Measurements from ENCODE around the gene SH3GL3.

The SH3GL3 gene

DNA sequence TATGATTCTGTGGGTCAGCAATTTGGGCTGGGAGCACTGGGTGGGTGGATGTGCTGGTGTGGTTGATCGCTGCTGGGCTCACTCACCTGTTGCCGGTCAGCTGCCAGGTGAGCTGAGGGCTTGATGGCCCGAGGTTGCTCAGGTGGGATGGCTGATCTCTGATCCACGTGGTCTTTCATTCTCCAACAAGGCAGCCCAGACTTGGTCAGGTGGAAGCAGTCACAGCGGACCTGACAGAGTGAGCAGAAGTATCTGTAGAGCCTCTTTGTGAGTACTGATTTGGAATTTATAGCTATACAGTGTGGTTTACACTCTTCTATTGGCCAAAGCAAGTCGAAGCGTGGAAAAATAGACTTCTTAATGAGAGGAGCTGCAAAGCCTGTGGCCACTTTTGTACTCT is 109.6 kb downstream of the SH3GL3 start:
- Mint-ChIP-seq H3K36me3 (no peaks in the 10 kb centered on the region), H3K9me3 (ENCODE audit: low read depth) (no peaks in the 10 kb centered on the region), H3K4me1 (ENCODE audit: low read depth) (no peaks in the 10 kb centered on the region), H3K27me3 (peaks cover 8% of the 10 kb centered on the region), H3K4me3 (no peak overlapping the region), H3K27ac (no peak overlapping the region)

DNA sequence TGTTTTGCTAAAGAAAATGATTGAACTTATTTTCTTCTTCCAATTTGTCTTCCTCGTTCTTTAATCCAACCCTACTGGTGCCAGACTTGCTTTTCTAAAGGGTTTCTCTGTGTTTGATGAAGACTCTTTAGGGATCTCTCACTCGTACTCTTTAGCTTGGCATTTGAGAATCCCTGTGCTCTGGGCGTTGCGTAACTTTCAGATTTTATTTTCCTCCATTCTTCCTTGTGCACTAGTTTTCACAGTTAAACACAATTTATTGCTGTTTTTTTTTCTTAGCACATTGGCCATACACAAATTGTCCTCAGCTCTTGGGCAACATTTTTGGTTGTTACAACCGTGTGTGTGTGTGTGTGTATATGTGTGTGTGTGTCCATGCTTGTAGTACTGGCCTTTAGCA is 111.0 kb downstream of the SH3GL3 start:
- no peak overlapping the region for H3K27ac Mint-ChIP-seq
- H3K36me3 Mint-ChIP-seq = no peaks in the 10 kb centered on the region
- no peak overlapping the region for H3K4me3 Mint-ChIP-seq
- no peaks in the 10 kb centered on the region for H3K4me1 Mint-ChIP-seq (ENCODE audit: low read depth)
- peaks cover 7% of the 10 kb centered on the region for H3K27me3 Mint-ChIP-seq
- H3K9me3 Mint-ChIP-seq (ENCODE audit: low read depth) = no peaks in the 10 kb centered on the region

DNA sequence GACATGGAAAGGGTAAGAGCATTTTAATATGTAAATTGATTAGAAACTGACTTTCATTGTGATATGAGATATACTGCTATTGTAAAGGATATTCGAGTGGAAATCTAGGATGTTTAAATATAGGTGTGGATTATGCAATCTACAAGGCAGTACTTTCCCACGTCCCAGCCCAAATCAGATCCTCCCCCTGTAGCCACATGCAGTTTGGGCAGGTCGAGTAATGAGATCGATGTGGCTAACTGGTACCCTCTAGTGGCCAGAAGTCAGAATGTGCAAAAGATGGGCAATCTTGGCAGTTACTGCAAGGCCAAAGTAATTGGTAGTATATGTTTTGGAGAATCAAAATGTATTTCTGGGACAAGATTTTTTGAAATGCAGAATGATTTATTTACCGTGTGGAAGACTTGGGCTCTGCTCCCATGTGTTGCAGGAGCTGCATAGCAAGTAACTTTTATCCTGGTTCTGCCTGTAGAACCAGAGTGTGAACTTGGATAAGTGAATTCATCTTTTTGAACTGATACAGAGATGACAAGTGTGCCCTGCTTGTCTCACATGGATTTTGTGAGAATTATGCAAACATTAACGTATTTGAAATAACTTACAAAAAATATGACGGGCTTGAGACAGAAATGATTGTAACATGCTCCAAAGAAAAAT is 112.3 kb downstream of the SH3GL3 start:
- Mint-ChIP-seq H3K36me3 (no peaks in the 10 kb centered on the region), H3K27me3 (peaks cover 7% of the 10 kb centered on the region), H3K4me1 (ENCODE audit: low read depth) (no peaks in the 10 kb centered on the region), H3K4me3 (no peak overlapping the region), H3K27ac (no peak overlapping the region), H3K9me3 (ENCODE audit: low read depth) (no peaks in the 10 kb centered on the region)

DNA sequence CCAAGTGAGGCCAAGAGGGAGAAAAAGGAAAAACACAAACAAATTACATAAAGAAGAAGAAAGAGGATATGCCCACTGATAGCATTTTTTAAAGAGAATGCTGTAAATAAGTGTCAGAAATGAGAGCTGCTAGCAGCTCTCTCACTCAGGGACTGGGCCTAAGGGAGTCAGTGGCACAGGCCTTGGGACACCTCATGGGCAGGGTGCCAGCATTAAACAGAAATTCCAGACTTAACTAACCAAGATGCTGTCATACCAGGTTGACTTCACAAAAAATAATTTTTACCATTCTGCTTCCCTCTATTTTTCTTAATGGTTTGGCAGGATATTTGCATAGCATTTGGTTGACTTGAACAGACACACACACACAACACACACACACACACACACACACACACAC is 114.5 kb downstream of the SH3GL3 start:
- Mint-ChIP-seq H3K27ac (no peak overlapping the region), H3K27me3 (peaks cover 5% of the 10 kb centered on the region), H3K4me3 (no peak overlapping the region), H3K36me3 (no peaks in the 10 kb centered on the region), H3K9me3 (ENCODE audit: low read depth) (no peaks in the 10 kb centered on the region), H3K4me1 (ENCODE audit: low read depth) (no peaks in the 10 kb centered on the region)

DNA sequence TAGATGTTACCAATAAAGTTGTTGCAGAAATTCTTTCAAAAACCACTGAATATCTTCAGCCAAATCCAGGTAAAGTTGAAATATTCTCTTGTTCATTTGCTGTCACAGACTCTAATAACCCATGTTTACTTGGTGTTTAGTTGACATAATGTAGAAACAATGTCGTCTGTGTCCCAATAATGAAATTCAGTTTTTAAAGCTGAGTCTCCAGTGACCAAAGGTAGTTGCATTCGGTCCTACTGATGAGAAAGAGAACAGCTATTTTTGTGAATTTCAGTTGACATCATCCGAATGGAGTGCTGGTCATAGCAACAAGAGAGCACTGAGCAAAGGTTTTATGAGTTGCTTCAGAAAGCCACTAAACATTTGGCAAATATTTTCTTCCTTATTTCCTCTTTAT is 118.0 kb downstream of the SH3GL3 start:
- no peaks in the 10 kb centered on the region for H3K36me3 Mint-ChIP-seq
- H3K9me3 Mint-ChIP-seq (ENCODE audit: low read depth) = no peaks in the 10 kb centered on the region
- H3K4me1 Mint-ChIP-seq (ENCODE audit: low read depth) = no peaks in the 10 kb centered on the region
- no peaks in the 10 kb centered on the region for H3K27me3 Mint-ChIP-seq
- H3K27ac Mint-ChIP-seq = no peak overlapping the region
- H3K4me3 Mint-ChIP-seq = no peak overlapping the region

DNA sequence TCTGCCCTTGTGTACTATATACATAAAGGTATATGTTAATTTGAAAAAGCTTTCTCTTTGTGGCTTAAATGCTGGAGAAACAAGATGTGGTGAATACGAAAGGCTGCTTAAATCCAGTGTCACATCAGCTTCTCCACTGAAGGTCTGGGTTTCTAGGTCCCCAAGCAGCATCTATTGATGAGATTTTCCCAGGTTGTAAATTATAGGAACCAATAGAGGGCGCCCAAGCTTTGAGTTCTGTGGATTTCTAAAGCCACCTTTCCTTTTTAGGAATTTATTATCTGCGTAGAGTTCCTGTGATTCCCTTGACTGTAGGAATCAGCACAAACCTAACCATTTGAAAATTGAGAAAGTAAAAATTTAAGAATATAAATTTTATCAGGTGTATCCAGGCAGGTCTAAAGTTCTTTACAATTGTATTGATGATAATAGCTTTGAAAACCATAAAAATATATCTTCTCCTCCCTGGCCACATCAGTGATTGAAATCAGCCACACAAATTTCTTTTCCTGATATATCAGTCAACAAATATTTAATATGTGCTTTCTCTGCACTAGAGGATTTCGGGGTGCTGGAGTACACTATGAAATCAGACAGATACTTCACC is 118.5 kb downstream of the SH3GL3 start:
- Mint-ChIP-seq H3K9me3 (ENCODE audit: low read depth) (no peaks in the 10 kb centered on the region), H3K4me3 (no peak overlapping the region), H3K27ac (no peak overlapping the region), H3K27me3 (no peaks in the 10 kb centered on the region), H3K36me3 (no peaks in the 10 kb centered on the region), H3K4me1 (ENCODE audit: low read depth) (no peaks in the 10 kb centered on the region)

DNA sequence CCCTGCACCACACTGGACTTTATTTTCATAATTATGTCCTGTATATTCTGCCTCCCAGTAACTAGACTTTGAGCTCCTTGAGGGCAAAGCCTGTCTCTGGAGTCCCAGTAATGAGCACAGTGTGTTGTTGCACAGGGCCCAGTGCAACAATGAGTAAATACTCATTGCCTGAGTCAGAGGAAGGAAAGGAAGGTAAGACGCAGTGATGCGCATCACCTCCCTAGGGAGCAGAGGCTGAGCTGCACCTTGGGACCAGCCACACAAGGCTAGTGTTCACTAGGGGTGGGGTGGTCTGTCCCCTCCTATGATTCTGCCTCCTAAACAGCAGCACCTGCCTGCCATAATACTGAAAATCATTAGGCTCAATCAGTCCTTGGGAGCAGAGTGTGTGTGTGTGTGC is 120.2 kb downstream of the SH3GL3 start:
- H3K36me3 Mint-ChIP-seq = no peaks in the 10 kb centered on the region
- H3K27me3 Mint-ChIP-seq = no peaks in the 10 kb centered on the region
- no peak overlapping the region for H3K4me3 Mint-ChIP-seq
- no peaks in the 10 kb centered on the region for H3K9me3 Mint-ChIP-seq (ENCODE audit: low read depth)
- no peak overlapping the region for H3K27ac Mint-ChIP-seq
- H3K4me1 Mint-ChIP-seq (ENCODE audit: low read depth) = no peaks in the 10 kb centered on the region

DNA sequence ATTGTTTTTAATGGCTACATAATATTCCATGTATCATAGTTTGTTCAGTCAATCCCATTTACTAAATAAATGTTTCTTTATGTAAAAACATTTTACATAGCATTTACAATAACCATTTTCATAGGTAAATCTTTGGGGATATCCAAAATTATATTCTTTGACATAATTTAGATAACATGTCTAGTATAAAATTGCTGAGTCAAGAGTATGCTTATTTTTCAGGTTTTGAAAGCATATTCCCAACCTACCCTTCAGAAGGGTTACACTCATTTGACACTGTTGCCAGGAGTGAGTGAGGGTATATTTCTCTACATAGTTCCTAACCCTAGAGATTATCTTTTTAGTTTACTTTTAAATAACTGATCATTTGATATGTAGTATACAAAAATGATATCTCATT is 122.2 kb downstream of the SH3GL3 start:
- Mint-ChIP-seq H3K4me1 (ENCODE audit: low read depth) (no peaks in the 10 kb centered on the region), H3K4me3 (no peak overlapping the region), H3K9me3 (ENCODE audit: low read depth) (no peaks in the 10 kb centered on the region)

DNA sequence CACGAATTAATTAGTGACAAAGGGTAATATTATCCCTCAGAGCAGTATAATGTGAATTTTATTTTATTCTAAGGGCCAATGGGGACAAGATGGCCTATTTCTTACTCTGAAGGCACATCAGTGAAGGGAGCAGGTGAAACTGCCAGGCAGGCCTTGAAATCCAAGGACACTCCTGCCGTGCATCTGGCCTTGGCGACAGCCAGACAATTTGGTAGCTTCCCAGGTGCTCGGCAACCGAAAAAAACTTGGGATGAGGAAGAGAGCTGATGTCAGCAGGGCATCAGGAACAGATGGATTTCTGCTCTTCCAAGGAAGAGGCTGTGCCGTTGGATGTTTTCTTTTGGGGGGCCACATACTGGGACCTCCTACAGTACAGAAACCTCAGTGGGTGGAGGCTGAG is 123.6 kb downstream of the SH3GL3 start:
- Mint-ChIP-seq H3K4me1 (ENCODE audit: low read depth) (no peaks in the 10 kb centered on the region), H3K27me3 (peaks cover 3% of the 10 kb centered on the region), H3K4me3 (no peak overlapping the region), H3K9me3 (ENCODE audit: low read depth) (no peaks in the 10 kb centered on the region), H3K36me3 (no peaks in the 10 kb centered on the region), H3K27ac (no peak overlapping the region)

More for the DNA sequence above, 122.2 kb downstream of the SH3GL3 start:
- H3K27me3 Mint-ChIP-seq = peaks cover 3% of the 10 kb centered on the region
- H3K36me3 Mint-ChIP-seq = no peaks in the 10 kb centered on the region
- H3K27ac Mint-ChIP-seq = no peak overlapping the region

DNA sequence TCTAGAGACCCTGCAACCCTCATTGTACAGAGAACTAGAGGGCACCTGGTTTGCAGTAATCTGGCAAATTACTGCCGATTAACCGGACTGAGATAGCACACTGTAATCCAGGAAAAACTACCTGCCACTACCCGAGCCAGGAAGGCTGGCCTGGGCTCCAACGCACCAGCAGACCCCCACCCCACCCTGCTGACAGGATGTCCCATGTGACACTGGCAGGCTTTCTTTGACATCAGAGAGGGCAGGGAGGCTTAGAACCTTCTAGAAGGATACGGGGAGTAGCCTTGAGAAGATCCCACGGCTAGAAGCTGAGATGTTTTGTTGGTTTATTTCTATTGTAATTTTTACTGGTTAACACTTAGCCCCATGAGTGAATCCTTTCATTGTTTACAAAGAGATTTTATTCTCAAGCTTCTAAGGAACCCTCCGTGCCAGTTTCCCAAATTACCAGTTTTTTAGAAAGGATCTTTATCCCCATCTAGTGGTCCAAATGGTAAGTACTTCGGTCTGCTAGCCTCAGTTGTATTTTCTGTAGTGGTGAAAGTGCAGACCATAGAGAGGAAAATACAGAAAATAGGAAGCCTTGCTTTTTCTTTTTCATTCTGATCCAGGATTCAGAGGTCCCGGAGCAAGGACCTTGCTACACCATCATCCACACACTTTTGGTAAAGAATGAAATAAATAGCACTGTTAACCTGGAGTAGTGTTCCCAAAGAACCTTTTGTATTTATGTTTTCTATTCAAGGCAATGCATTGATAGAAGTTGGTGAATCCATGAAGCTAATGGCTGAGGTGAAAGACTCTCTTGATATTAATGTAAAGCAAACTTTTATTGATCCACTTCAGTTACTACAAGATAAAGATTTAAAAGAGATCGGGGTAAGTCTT is 124.9 kb downstream of the SH3GL3 start:
- no peak overlapping the region for H3K27ac Mint-ChIP-seq
- H3K9me3 Mint-ChIP-seq (ENCODE audit: low read depth) = no peaks in the 10 kb centered on the region
- no peak overlapping the region for H3K4me3 Mint-ChIP-seq
- H3K36me3 Mint-ChIP-seq = no peaks in the 10 kb centered on the region
- no peaks in the 10 kb centered on the region for H3K4me1 Mint-ChIP-seq (ENCODE audit: low read depth)
- H3K27me3 Mint-ChIP-seq = peaks cover 3% of the 10 kb centered on the region

DNA sequence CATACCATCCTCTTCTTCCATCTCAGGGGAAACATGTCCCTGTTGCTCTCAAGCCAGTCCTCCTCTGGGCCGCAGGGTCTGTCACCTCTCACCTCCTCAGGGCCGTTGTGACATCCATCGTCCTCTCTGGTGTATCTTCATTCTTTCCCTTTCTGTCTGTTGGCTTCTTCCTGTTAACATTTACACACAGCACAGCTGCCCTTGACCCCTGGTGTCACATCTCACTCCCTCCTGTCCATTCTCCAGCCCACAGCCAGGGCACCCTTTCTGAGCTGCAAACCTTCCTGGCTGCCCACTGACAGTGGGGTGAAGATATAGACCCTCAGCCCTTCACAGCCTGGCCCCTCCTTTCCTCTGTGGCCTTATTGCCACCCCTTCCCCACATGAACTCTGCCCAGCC is 127.2 kb downstream of the SH3GL3 start:
- Mint-ChIP-seq H3K9me3 (ENCODE audit: low read depth) (no peaks in the 10 kb centered on the region), H3K4me1 (ENCODE audit: low read depth) (no peaks in the 10 kb centered on the region), H3K27me3 (peaks cover 3% of the 10 kb centered on the region), H3K4me3 (no peak overlapping the region), H3K36me3 (no peaks in the 10 kb centered on the region), H3K27ac (no peak overlapping the region)

DNA sequence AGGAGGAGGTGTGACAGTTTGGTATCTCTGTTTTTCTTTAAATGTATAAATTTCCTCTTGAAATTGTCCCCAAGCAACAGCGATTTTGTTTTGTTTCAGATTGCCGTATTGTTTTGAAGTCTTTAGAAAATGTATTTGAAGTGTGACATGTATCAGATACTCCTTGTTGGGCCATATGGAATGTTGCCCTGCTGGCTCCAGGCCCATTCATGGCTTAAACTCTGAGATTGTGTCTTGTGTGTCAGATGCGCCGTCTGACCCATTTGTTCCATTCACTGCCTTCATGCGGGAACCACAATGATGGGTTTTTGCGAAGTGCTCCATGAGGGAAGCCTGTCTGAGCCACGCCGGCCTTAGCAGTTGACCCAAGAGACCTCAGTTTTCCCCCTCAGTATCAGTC is 131.6 kb downstream of the SH3GL3 start:
- no peaks in the 10 kb centered on the region for H3K36me3 Mint-ChIP-seq

DNA sequence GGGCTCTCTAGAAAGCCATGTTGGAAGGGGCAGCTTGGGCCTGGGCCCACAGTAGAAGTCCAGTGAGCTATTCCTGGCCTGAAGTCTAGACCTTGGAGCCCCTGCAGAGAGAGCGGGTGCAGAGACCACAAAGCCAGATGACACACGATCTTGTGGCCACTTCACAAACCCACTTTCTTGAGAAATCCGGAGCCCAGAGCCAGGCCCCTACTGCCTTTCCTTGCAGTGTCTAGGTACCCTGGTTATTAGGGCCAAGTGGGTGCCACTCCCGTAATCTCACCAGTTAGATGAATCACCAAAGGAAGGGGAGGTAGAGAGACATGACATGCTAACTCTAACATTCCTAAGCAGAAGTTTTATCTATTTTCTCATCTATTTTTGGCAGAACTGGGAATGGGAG is 134.2 kb downstream of the SH3GL3 start:
- Mint-ChIP-seq H3K4me1 (ENCODE audit: low read depth) (no peaks in the 10 kb centered on the region), H3K4me3 (no peak overlapping the region), H3K27ac (no peak overlapping the region), H3K27me3 (peaks cover 1% of the 10 kb centered on the region), H3K36me3 (no peaks in the 10 kb centered on the region), H3K9me3 (ENCODE audit: low read depth) (no peaks in the 10 kb centered on the region)

More for the DNA sequence above, 131.6 kb downstream of the SH3GL3 start:
- Mint-ChIP-seq H3K27ac (no peak overlapping the region), H3K4me3 (no peak overlapping the region), H3K4me1 (ENCODE audit: low read depth) (no peaks in the 10 kb centered on the region), H3K9me3 (ENCODE audit: low read depth) (no peaks in the 10 kb centered on the region), H3K27me3 (peaks cover 1% of the 10 kb centered on the region)

DNA sequence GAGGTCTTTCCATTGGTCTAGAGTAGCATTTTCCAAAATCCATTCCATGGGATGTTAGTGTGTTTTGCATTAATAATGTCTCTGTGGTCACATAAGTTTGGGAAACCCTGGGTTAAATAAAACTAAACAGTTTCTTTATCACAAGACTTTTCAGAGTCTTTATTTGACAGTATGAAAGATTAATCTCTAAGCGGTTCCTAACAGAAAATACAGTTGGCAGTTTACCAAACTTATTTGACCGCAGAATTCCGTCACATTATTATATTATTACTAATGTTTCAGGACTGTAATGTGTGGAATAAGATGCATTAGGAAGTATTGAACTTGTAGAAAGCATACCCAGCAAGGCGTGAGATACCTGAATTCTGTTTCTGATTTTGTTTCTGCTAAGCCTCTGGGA is 135.2 kb downstream of the SH3GL3 start:
- H3K9me3 Mint-ChIP-seq (ENCODE audit: low read depth) = no peaks in the 10 kb centered on the region
- no peak overlapping the region for H3K4me3 Mint-ChIP-seq
- no peaks in the 10 kb centered on the region for H3K36me3 Mint-ChIP-seq
- H3K27ac Mint-ChIP-seq = no peak overlapping the region
- H3K27me3 Mint-ChIP-seq = peaks cover 1% of the 10 kb centered on the region
- H3K4me1 Mint-ChIP-seq (ENCODE audit: low read depth) = no peaks in the 10 kb centered on the region

DNA sequence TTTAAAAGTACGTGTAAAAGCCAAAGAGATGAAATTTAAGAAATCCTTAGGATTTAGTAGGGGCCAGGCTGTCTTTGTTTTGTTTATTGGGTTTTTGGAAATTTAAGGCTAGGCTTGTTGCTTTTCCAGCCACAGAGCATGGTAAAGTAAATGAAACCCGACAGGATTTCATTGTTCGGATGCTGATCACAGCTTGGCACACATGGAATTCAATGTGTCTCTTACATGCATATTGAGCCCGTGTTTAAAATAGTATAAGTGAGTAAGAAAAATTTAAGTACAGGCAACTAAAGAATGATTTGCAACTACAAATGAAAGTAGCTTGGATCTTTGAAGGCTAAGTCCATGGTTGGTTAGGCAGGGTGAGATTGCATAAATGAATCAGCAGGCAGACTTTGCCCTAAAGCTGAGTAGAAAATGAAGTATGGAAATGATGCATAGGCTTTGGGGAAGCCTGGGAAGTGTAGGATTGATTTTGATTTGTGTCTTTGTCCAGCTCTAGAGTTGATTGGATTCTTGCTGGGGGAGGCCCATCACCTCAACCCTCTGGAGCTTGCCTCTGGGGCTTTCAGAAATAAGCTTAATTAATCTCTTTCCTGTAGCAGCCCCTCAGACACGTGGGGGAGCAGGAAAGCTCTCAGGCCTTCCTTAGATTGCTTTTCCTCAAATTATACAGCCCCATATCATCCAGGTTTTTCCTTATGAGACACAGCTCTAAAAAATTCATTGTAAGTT is 138.6 kb downstream of the SH3GL3 start:
- H3K4me3 Mint-ChIP-seq = no peak overlapping the region

More for the DNA sequence above, 138.6 kb downstream of the SH3GL3 start:
- H3K36me3 Mint-ChIP-seq = no peaks in the 10 kb centered on the region
- H3K27ac Mint-ChIP-seq = no peak overlapping the region
- no peaks in the 10 kb centered on the region for H3K9me3 Mint-ChIP-seq (ENCODE audit: low read depth)
- no peaks in the 10 kb centered on the region for H3K4me1 Mint-ChIP-seq (ENCODE audit: low read depth)
- no peaks in the 10 kb centered on the region for H3K27me3 Mint-ChIP-seq
